Neuronal stem cell (in vitro differentiated cells): ENCODE data around the gene DIP2B.
"Not testable (repeated sequence)": the region's sequence is repeated elsewhere in the genome, so short reads cannot be mapped to it uniquely, and the experiment has no call there.

Source experiments
- DNase-seq: peaks from one replicate; pipeline ENCODE4 v3.0.0-alpha.2; 2013; ENCODE audit warnings: low spot score
- H2AFZ ChIP-seq: one replicate; pipeline ENCODE4 v1.6.1; 2013; ENCODE audit warnings: mild to moderate bottlenecking, low read length, inconsistent platforms
- H2AK5ac ChIP-seq: 2 replicates; pipeline ENCODE4 v1.6.1; 2013; ENCODE audit warnings: low read depth, mild to moderate bottlenecking, inconsistent platforms, low read length, moderate library complexity, mixed read lengths
- H2BK120ac ChIP-seq: 2 replicates; pipeline ENCODE4 v1.6.1; 2013; ENCODE audit warnings: low read depth, mild to moderate bottlenecking, inconsistent platforms, low read length, moderate library complexity, mixed read lengths
- H2BK12ac ChIP-seq: one replicate; pipeline ENCODE4 v1.6.1; 2013; ENCODE audit warnings: low read length, inconsistent platforms
- H2BK15ac ChIP-seq: 2 replicates; pipeline ENCODE4 v1.6.1; 2013; ENCODE audit warnings: mild to moderate bottlenecking, low read length, inconsistent platforms, mixed read lengths
- H2BK5ac ChIP-seq: one replicate; pipeline ENCODE4 v1.6.1; 2013; ENCODE audit warnings: inconsistent platforms, mild to moderate bottlenecking, low read length, moderate library complexity
- H3K14ac ChIP-seq: one replicate; pipeline ENCODE4 v1.6.1; 2013; ENCODE audit warnings: low read length, inconsistent platforms
- H3K18ac ChIP-seq: 2 replicates; pipeline ENCODE4 v1.6.1; 2013; ENCODE audit warnings: low read length, inconsistent platforms
- H3K23ac ChIP-seq: 2 replicates; pipeline ENCODE4 v1.6.1; 2013; ENCODE audit warnings: low read depth, mild to moderate bottlenecking, mixed read lengths, low read length, inconsistent platforms; ENCODE audit not compliant: poor library complexity
- H3K27ac ChIP-seq: replicated peaks from 3 replicates; pipeline ENCODE4 v1.5.1; 2013; ENCODE audit warnings: low read length, inconsistent platforms
- H3K27me3 ChIP-seq, 3 experiments: 2 replicates each; pipeline ENCODE4 v1.6.1; 2013; ENCODE audit warnings: low read length in 3 of 3, mild to moderate bottlenecking in 2 of 3, inconsistent platforms in 1 of 3, low read depth in 1 of 3, mixed read lengths in 1 of 3, moderate library complexity in 1 of 3; ENCODE audit not compliant: control insufficient read depth in 3 of 3, insufficient read depth in 3 of 3
- H3K36me3 ChIP-seq, 2 donors: replicated peaks in 1 of 2; 2 replicates each; pipeline ENCODE4 v1.6.1; 2013; ENCODE audit warnings: low read length in 2 of 2; ENCODE audit not compliant: control insufficient read depth in 2 of 2, insufficient read depth in 2 of 2
- H3K4ac ChIP-seq: 2 replicates; pipeline ENCODE4 v1.6.1; 2013; ENCODE audit warnings: inconsistent platforms, mild to moderate bottlenecking, low read length, moderate library complexity
- H3K4me1 ChIP-seq, 2 donors: 1 replicate in 1 of 2; 2 replicates in 1 of 2; pipeline ENCODE4 v1.6.1; 2013; ENCODE audit warnings: low read length in 2 of 2, low read depth in 1 of 2; ENCODE audit not compliant: control insufficient read depth in 2 of 2, insufficient read depth in 1 of 2
- H3K4me2 ChIP-seq: one replicate; pipeline ENCODE4 v1.6.1; 2013; ENCODE audit warnings: mild to moderate bottlenecking, low read length, inconsistent platforms; ENCODE audit not compliant: insufficient read depth, poor library complexity, severe bottlenecking
- H3K4me3 ChIP-seq, 2 donors: 2 replicates each; pipeline ENCODE4 v1.5.1; 2013; ENCODE audit warnings: low read length in 2 of 2, mild to moderate bottlenecking in 2 of 2, inconsistent platforms in 1 of 2, moderate library complexity in 1 of 2
- H3K79me1 ChIP-seq: one replicate; pipeline ENCODE4 v1.6.1; 2013; ENCODE audit warnings: low read depth, mild to moderate bottlenecking, inconsistent platforms, low read length, moderate library complexity
- H3K9ac ChIP-seq: one replicate; pipeline ENCODE4 v1.6.1; 2013; ENCODE audit warnings: mild to moderate bottlenecking, low read depth, low read length, inconsistent platforms; ENCODE audit not compliant: poor library complexity
- H3K9me3 ChIP-seq, 2 donors: replicated peaks in 1 of 2; 2 replicates each; pipeline versions ENCODE3 to v1.6.1; 2013; ENCODE audit warnings: low read length in 2 of 2, mild to moderate bottlenecking in 2 of 2, inconsistent platforms in 1 of 2, low read depth in 1 of 2, mixed read lengths in 1 of 2, moderate library complexity in 1 of 2; ENCODE audit not compliant: control insufficient read depth in 2 of 2, insufficient read depth in 1 of 2
- H4K8ac ChIP-seq: one replicate; pipeline ENCODE4 v1.6.1; 2013; ENCODE audit warnings: low read depth, mild to moderate bottlenecking, inconsistent platforms, low read length, moderate library complexity
- H4K91ac ChIP-seq: one replicate; pipeline ENCODE4 v1.6.1; 2013; ENCODE audit warnings: low read length, low read depth, mild to moderate bottlenecking, inconsistent platforms; ENCODE audit not compliant: poor library complexity
- WGBS, 2 donors: extraction: QIAGEN DNeasy Blood & Tissue Kit; methylation state at CpG; one replicate each; pipeline ENCODE4 v1.1.7; 2013; ENCODE audit warnings: missing lambda C conversion rate in 2 of 2, mixed read lengths in 1 of 2; ENCODE audit not compliant: insufficient read length in 2 of 2, insufficient replicate concordance in 1 of 2; ENCODE audit errors: extremely low coverage in 2 of 2; 5-methylcytosine and 5-hydroxymethylcytosine counted together

The DIP2B gene

GRCh38 chr12:50679612-50680011 lies 174.8 kb downstream of the DIP2B start:
- Histone ChIP-seq H3K23ac (no peak overlapping the region), H3K18ac (no peak overlapping the region), H3K27ac (no peak overlapping the region), H3K14ac (no peak overlapping the region), H3K4me1 (peaks cover 0 to 1% of the 10 kb centered on the region in 2 donors), H2AK5ac (no peak overlapping the region), H2BK15ac (no peak overlapping the region), H3K36me3 (peaks cover 3 to 84% of the 10 kb centered on the region in 2 donors), H3K9me3 (no peaks in the 10 kb centered on the region), H3K79me1 (no peaks in the 10 kb centered on the region), H3K9ac (no peak overlapping the region), H3K4ac (no peak overlapping the region), H3K27me3 (no peaks in the 10 kb centered on the region), H4K8ac (no peak overlapping the region), H2BK120ac (no peak overlapping the region), H2BK5ac (no peak overlapping the region), H3K4me2 (no peak overlapping the region), H4K91ac (no peak overlapping the region), H3K4me3 (no peak overlapping the region), H2BK12ac (no peak overlapping the region), H2AFZ (no peak overlapping the region)
- DNase-seq, result no peak
- WGBS, 2 donors, result no CpG with 5 or more reads among the region's 1 CpG

- not testable (repeated sequence) for H3K4me3 ChIP-seq, H2AFZ ChIP-seq, H3K18ac ChIP-seq, H3K27me3 ChIP-seq, H3K27ac ChIP-seq, H2BK120ac ChIP-seq, H4K91ac ChIP-seq, H2AK5ac ChIP-seq, H2BK5ac ChIP-seq, H3K4ac ChIP-seq, H3K9me3 ChIP-seq, H2BK12ac ChIP-seq, H3K23ac ChIP-seq, DNase-seq, H3K79me1 ChIP-seq, H3K4me1 ChIP-seq, H3K9ac ChIP-seq, H3K4me2 ChIP-seq, H4K8ac ChIP-seq, H3K14ac ChIP-seq, H2BK15ac ChIP-seq
- H3K36me3 ChIP-seq, result peaks cover 6 to 83% of the 10 kb centered on the region in 2 donors
- no CpG with 5 or more reads among the region's 3 CpGs for WGBS, 2 donors
These were observed 176.3 kb downstream of the DIP2B start for GRCh38 chr12:50681064-50681463.

- Histone ChIP-seq H3K4me2 (no peak overlapping the region), H3K36me3 (peaks cover 11 to 85% of the 10 kb centered on the region in 2 donors), H3K4me1 (no peaks in the 10 kb centered on the region), H2AK5ac (no peak overlapping the region), H2BK15ac (no peak overlapping the region), H3K4ac (no peak overlapping the region), H3K4me3 (no peak overlapping the region), H2BK120ac (no peak overlapping the region), H2BK5ac (no peak overlapping the region), H3K23ac (no peak overlapping the region), H2BK12ac (no peak overlapping the region), H3K79me1 (no peaks in the 10 kb centered on the region), H3K27ac (no peak overlapping the region), H3K14ac (no peak overlapping the region), H3K9ac (no peak overlapping the region), H4K8ac (no peak overlapping the region), H4K91ac (no peak overlapping the region), H3K18ac (no peak overlapping the region), H2AFZ (no peak overlapping the region), H3K27me3 (no peaks in the 10 kb centered on the region), H3K9me3 (no peaks in the 10 kb centered on the region)
- DNase-seq, result no peak
- no CpG with 5 or more reads among the region's 1 CpG for WGBS, 2 donors
These were observed 180.9 kb downstream of the DIP2B start for GRCh38 chr12:50685641-50686040.

GRCh38 chr12:50686406-50686805 lies 181.6 kb downstream of the DIP2B start:
- Histone ChIP-seq H3K23ac (no peak overlapping the region), H2BK15ac (no peak overlapping the region), H3K9me3 (no peaks in the 10 kb centered on the region), H3K79me1 (no peaks in the 10 kb centered on the region), H2BK12ac (no peak overlapping the region), H3K4me2 (no peak overlapping the region), H2BK120ac (no peak overlapping the region), H3K27me3 (no peaks in the 10 kb centered on the region), H3K4me1 (no peaks in the 10 kb centered on the region), H3K14ac (no peak overlapping the region), H3K9ac (no peak overlapping the region), H3K4ac (no peak overlapping the region), H3K36me3 (peaks cover 13 to 85% of the 10 kb centered on the region in 2 donors), H3K18ac (no peak overlapping the region), H2BK5ac (no peak overlapping the region), H2AFZ (no peak overlapping the region), H4K8ac (no peak overlapping the region), H4K91ac (no peak overlapping the region), H2AK5ac (no peak overlapping the region), H3K27ac (no peak overlapping the region), H3K4me3 (no peak overlapping the region)
- WGBS, 2 donors, result no CpG with 5 or more reads among the region's 4 CpGs
- no peak for DNase-seq
